Loucy (cell line): ENCODE data around the gene SIGLEC6.
A peak's percentile ranks its signal among the peaks of the same experiment; 100 is the strongest.

ENCODE experiments used
- H2AFZ ChIP-seq: fragments of 200-600 bp; sonication (generic); 2 replicates; pipeline ENCODE4 v1.6.0; 2016; ENCODE audit warnings: antibody characterized with exemption, mild to moderate bottlenecking, low read length, moderate library complexity
- H3F3A ChIP-seq: fragments of 200-600 bp; 2 replicates; pipeline ENCODE4 v1.6.0; 2016; ENCODE audit warnings: antibody characterized with exemption, low read depth, mild to moderate bottlenecking
- H3K27me3 ChIP-seq: fragments of 200-600 bp; sonication (generic); 2 replicates; pipeline ENCODE4 v1.6.1; 2014; ENCODE audit warnings: low read length, mild to moderate bottlenecking; ENCODE audit not compliant: insufficient read depth, poor library complexity, severe bottlenecking
- H3K36me3 ChIP-seq: fragments of 200-600 bp; sonication (generic); 2 replicates; pipeline ENCODE4 v1.6.1; 2016; ENCODE audit warnings: low read length; ENCODE audit not compliant: insufficient read depth
- H3K4me1 ChIP-seq: fragments of 200-600 bp; sonication (generic); 2 replicates; pipeline ENCODE4 v1.5.1; 2014; ENCODE audit warnings: low read length, mild to moderate bottlenecking; ENCODE audit not compliant: insufficient read depth, poor library complexity, severe bottlenecking
- H3K4me2 ChIP-seq: fragments of 200-600 bp; sonication (generic); 2 replicates; pipeline ENCODE4 v1.6.0; 2014; ENCODE audit warnings: antibody characterized with exemption, low read length, low read depth, mild to moderate bottlenecking; ENCODE audit not compliant: poor library complexity, severe bottlenecking
- H3K4me3 ChIP-seq: fragments of 200-600 bp; sonication (generic); 2 replicates; pipeline ENCODE4 v1.5.1; 2014; ENCODE audit warnings: low read length, mild to moderate bottlenecking, mixed read lengths; ENCODE audit not compliant: poor library complexity, severe bottlenecking
- H3K79me2 ChIP-seq: fragments of 200-600 bp; sonication (generic); 2 replicates; pipeline ENCODE4 v1.6.1; 2014; ENCODE audit warnings: low read length; ENCODE audit not compliant: insufficient read depth
- H3K9ac ChIP-seq: fragments of 200-600 bp; sonication (generic); 2 replicates; pipeline ENCODE4 v1.6.0; 2014; ENCODE audit warnings: mild to moderate bottlenecking, low read depth, low read length, moderate library complexity; ENCODE audit not compliant: poor library complexity, severe bottlenecking
- H3K9me2 ChIP-seq: fragments of 200-600 bp; sonication (generic); replicated peaks from 2 replicates; pipeline ENCODE4 v1.6.1; 2016; ENCODE audit warnings: low read depth, low read length, mixed read lengths
- H3K9me3 ChIP-seq: fragments of 200-600 bp; sonication (generic); 2 replicates; pipeline ENCODE4 v1.6.1; 2014; ENCODE audit warnings: mild to moderate bottlenecking, antibody characterized with exemption, low read length, low read depth; ENCODE audit not compliant: insufficient read depth
- H4K20me1 ChIP-seq: fragments of 200-600 bp; sonication (generic); 2 replicates; pipeline ENCODE4 v1.6.0; 2014; ENCODE audit warnings: antibody characterized with exemption, low read length, mild to moderate bottlenecking; ENCODE audit not compliant: insufficient read depth, poor library complexity, severe bottlenecking
- EZH2phosphoT487 ChIP-seq: fragments of 200-600 bp; IDR thresholded peaks from 2 replicates; pipeline ENCODE4 v1.6.1; 2018; ENCODE audit warnings: antibody characterized with exemption, mild to moderate bottlenecking, moderate library complexity, borderline replicate concordance
- TF ChIP-seq, protein P1 (sequence below): fragments of 200-600 bp; sonication (generic); conservative IDR thresholded peaks from 2 replicates; pipeline ENCODE4 v1.5.1; 2014; ENCODE audit warnings: mild to moderate bottlenecking, antibody characterized with exemption, low read length

SIGLEC6 gene

DNA sequence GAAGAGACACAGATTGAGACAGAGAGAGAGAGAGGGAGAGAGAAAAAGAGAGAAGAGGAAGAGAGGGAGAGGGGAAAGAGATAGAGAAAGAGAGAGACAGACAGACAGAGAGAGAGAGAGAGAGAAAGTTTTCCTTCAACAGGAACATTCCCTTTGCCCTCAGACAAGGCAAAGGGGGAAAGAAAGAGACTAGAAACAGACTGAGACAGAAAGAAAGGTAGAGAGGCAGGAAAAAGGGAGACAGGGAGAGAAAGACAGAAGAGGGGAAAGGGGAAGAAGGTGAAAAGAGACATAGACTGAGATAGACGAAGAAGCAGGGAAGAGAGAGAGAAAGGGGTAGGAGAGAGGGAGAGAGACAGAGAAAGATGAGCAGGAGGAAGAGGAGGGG lies 21.1 kb upstream of the SIGLEC6 start:
- no peak overlapping the region for H3K4me3 ChIP-seq
- H3K27me3 ChIP-seq, result no peaks in the 10 kb centered on the region
- H3K9me2 ChIP-seq, result no peaks in the 10 kb centered on the region
- H3K4me2 ChIP-seq, result no peak overlapping the region
- peaks cover 43% of the 10 kb centered on the region for H3K4me1 ChIP-seq
- H3K9ac ChIP-seq, result no peak overlapping the region
- H3K36me3 ChIP-seq, result no peaks in the 10 kb centered on the region
- H3K79me2 ChIP-seq, result no peaks in the 10 kb centered on the region
- no peak overlapping the region for H2AFZ ChIP-seq
- no peaks in the 10 kb centered on the region for H4K20me1 ChIP-seq
- TF ChIP-seq EZH2phosphoT487, result no peak
- TF ChIP-seq, protein P1, sequence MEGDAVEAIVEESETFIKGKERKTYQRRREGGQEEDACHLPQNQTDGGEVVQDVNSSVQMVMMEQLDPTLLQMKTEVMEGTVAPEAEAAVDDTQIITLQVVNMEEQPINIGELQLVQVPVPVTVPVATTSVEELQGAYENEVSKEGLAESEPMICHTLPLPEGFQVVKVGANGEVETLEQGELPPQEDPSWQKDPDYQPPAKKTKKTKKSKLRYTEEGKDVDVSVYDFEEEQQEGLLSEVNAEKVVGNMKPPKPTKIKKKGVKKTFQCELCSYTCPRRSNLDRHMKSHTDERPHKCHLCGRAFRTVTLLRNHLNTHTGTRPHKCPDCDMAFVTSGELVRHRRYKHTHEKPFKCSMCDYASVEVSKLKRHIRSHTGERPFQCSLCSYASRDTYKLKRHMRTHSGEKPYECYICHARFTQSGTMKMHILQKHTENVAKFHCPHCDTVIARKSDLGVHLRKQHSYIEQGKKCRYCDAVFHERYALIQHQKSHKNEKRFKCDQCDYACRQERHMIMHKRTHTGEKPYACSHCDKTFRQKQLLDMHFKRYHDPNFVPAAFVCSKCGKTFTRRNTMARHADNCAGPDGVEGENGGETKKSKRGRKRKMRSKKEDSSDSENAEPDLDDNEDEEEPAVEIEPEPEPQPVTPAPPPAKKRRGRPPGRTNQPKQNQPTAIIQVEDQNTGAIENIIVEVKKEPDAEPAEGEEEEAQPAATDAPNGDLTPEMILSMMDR, result no peak
- H3F3A ChIP-seq, result peaks cover 6% of the 10 kb centered on the region
- no peaks in the 10 kb centered on the region for H3K9me3 ChIP-seq

DNA sequence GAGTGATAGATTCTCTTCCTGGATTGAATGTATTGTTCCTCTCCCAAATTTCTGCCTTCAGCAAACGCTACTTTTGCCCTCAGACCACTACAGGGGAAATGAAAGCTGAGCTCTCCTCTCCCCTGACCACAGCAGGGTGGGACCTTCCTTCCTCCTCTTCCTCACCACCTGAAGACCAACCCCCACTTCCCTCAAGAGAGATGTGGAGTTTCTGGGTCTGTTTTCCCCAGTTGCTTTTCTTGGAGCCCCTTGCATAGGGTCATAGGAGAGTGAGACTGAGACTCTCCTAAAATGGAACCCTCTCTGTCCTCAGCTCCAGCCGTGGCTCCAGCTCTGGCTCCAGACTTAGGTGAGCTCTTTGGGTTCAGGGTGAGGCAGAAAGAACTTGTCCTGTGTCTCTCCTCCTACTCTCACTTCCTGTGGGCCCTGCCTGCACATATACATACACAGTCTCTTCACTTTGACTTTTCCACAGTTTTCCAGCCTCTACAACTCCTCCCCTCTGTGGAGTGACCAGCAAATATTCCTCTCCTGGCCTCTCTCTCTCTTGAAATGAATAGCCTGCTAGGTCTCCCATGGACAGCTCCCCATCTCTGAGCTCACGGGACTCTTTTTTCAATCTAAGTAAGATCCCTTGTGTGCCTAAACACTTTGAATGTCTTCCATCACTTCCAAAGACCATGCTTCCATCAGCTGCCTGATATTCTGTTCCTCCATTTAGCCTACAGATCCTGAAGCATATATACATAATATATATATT lies 20.4 kb upstream of the SIGLEC6 start:
- no peaks in the 10 kb centered on the region for H3K36me3 ChIP-seq
- no peak overlapping the region for H2AFZ ChIP-seq
- H3K9ac ChIP-seq, result no peak overlapping the region
- H3K27me3 ChIP-seq, result no peaks in the 10 kb centered on the region
- H3K4me1 ChIP-seq, result peaks cover 50% of the 10 kb centered on the region
- peak overlapping the region; percentile 47 for H3K4me3 ChIP-seq
- peaks cover 13% of the 10 kb centered on the region for H3F3A ChIP-seq
- H3K79me2 ChIP-seq, result no peaks in the 10 kb centered on the region
- H3K4me2 ChIP-seq, result peak overlapping the region; percentile 71
- TF ChIP-seq, protein P1, result no peak
- no peaks in the 10 kb centered on the region for H3K9me2 ChIP-seq
- H3K9me3 ChIP-seq, result no peaks in the 10 kb centered on the region
- no peaks in the 10 kb centered on the region for H4K20me1 ChIP-seq

DNA sequence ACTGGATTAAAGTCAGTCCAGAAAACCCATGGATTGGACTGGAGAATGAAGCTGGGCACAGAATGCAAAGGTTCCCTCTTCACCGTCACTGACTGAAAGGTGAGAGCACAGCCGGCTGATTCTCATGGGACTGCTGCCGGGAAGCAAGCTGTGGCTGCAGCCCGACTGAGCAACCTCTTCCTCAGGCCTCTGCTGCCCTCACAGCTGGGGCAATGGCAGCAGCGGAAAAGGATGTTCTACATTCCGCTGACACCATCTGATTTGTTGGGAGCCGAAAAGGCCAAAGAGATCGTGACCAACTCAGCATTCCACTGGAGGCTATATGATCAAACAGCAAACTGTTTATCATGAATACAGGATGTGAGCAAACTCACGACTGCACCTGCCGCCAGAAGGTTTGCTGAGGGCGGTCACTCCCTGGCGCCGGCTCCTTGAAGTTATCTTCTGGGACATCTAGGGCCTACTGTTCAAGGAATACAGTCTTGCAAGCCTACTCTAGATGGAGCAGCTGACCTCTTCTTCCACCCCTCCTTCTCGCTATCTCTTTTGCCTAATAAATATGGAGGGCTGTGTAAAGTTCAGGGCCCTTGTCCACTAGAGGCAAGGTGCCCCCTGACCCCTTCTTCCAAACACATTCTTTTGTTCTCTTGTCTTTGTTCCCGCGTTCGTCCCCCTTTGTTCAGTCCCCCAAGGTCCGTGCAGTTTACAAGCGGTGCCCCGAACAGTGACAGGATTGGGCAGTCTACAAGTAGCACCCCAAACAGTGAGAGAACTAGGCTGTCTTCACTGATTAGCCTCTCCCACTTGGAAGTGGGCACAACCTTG lies 19.6 kb upstream of the SIGLEC6 start:
- H3K79me2 ChIP-seq, result no peaks in the 10 kb centered on the region
- H3K9ac ChIP-seq, result no peak overlapping the region
- peak overlapping the region; percentile 71 for H3K4me2 ChIP-seq
- H3K4me3 ChIP-seq, result peak overlapping the region; percentile 47
- H3K9me3 ChIP-seq, result no peaks in the 10 kb centered on the region
- H3K36me3 ChIP-seq, result no peaks in the 10 kb centered on the region
- H3K4me1 ChIP-seq, result peaks cover 55% of the 10 kb centered on the region
- no peaks in the 10 kb centered on the region for H4K20me1 ChIP-seq
- no peak overlapping the region for H2AFZ ChIP-seq
- no peaks in the 10 kb centered on the region for H3K27me3 ChIP-seq
- TF ChIP-seq, protein P1, result no peak
- TF ChIP-seq EZH2phosphoT487, result no peak
- no peaks in the 10 kb centered on the region for H3K9me2 ChIP-seq
- H3F3A ChIP-seq, result peaks cover 17% of the 10 kb centered on the region
